Measurements from ENCODE around the gene DGKI. TPM values are rescaled to one million over a fixed set of nuclear protein-coding genes. Genes with fewer than 3 reads are reported as not detected.
A peak's percentile ranks its signal among the peaks of the same experiment; 100 is the strongest.

The DGKI gene
- total and polyA plus RNA-seq, 2 of the 13 experiments (the other 11 are each of a cell fraction or from before 2014, with no cell fraction given): 0.09 to 0.17 TPM

- Histone ChIP-seq H3K79me2 (ENCODE audit: insufficient read depth, low read length) (no peaks in the 10 kb centered on the region), H3K4me1 (ENCODE audit: insufficient read depth, low read length) (no peaks in the 10 kb centered on the region), H3K4me2 (ENCODE audit: low read depth, low read length) (no peak overlapping the region), H4K20me1 (ENCODE audit: insufficient read depth, low read length) (no peaks in the 10 kb centered on the region), H3K27me3 (ENCODE audit: control insufficient read depth in 1 of 2, insufficient read depth in 2 of 2, low read length in 2 of 2) (no peaks in the 10 kb centered on the region), H3K27ac (ENCODE audit: extremely low read length, insufficient read depth, low read length) (no peak overlapping the region), H3K36me3 (replicated peaks in 1 of 2; ENCODE audit: control insufficient read depth in 1 of 2, insufficient read depth in 2 of 2, low read length in 2 of 2) (no peaks in the 10 kb centered on the region), H3K9ac (ENCODE audit: insufficient read depth, low read depth, low read length) (no peak overlapping the region), H3K9me3 (ENCODE audit: low read length) (peaks cover 61% of the 10 kb centered on the region), H3K4me3 (replicated peaks in 1 of 3; ENCODE audit: insufficient read depth in 1 of 3, low read depth in 2 of 3, low read length in 3 of 3) (no peak overlapping the region), H2AFZ (ENCODE audit: low read length) (no peak overlapping the region)
- TF ChIP-seq MIER3 (CRISPR knock-in tag; IDR thresholded peaks at IDR 0.05; ENCODE audit: borderline replicate concordance) (no peak), ZNF142 (CRISPR knock-in tag; IDR thresholded peaks at IDR 0.05) (no peak), ZFP36 (IDR thresholded peaks at IDR 0.05; ENCODE audit: borderline replicate concordance, low read depth, low read length, partially characterized antibody) (peak; percentile 40), SIN3B (IDR thresholded peaks at IDR 0.05; ENCODE audit: low read length) (no peak)
- ChIA-PET CTCF (ENCODE audit: low intra/inter-chr PET ratio, low total read pairs) (no interaction called here), POLR2A (no interaction called here)
- ATAC-seq: no peak
- BruUV-seq (replicated peaks): no TSS peak
- in situ Hi-C loops (cut with HindIII; ENCODE audit: extremely low pct_ligation_motif_present, low pct_unique_long_range_greater_than_20kb) (no loop called here), intact Hi-C loops (cut with micrococcal nuclease; ENCODE audit: unreplicated experiment) (no loop called here)
- no peak for DNase-seq (ENCODE audit: low spot score)
- 5% methylated on average over 1 of the region's 1 CpG for whole genome bisulfite sequencing (ENCODE audit: low lambda C conversion rate)
- FAIRE-seq: no peak
Observed at GRCh38 chr7:137360087-137360679, 486.6 kb downstream of the DGKI start.
